Stomach (tissue), 9 donors: ENCODE data around the gene GADD45GIP1. TPM values are rescaled to one million over a fixed set of nuclear protein-coding genes. Genes with fewer than 3 reads are reported as not detected.

Experiments
- DNase-seq, 2 donors: peaks; one replicate each; pipeline versions ENCODE4 v3.0.0 to v3.0.0-alpha.2; 2013 to 2019
- H3K27ac ChIP-seq, 5 donors: fragments of 200-600 bp in 4 of 5; sonication (generic) in 4 of 5; one replicate each; pipeline ENCODE4 v1.5.1; 2013 to 2019; ENCODE audit warnings: mild to moderate bottlenecking in 1 of 5, moderate library complexity in 1 of 5
- H3K27me3 ChIP-seq, 3 donors: fragments of 200-600 bp; sonication (generic); one replicate each; pipeline ENCODE4 v1.5.1; 2017 to 2019; ENCODE audit warnings: mixed run types in 1 of 3
- H3K36me3 ChIP-seq, 4 donors: fragments of 200-600 bp; sonication (generic); 1 replicate in 3 of 4; 2 replicates in 1 of 4; pipeline ENCODE4 v1.5.1; 2016 to 2019
- H3K4me1 ChIP-seq, 4 donors: fragments of 200-600 bp; sonication (generic); one replicate each; pipeline ENCODE4 v1.5.1; 2016 to 2019
- H3K4me3 ChIP-seq, 4 donors: fragments of 200-600 bp; sonication (generic) in 3 of 4; one replicate each; pipeline ENCODE4 v1.5.1; 2016 to 2019; ENCODE audit warnings: mild to moderate bottlenecking in 1 of 4
- H3K9me3 ChIP-seq, 4 donors: fragments of 200-600 bp; sonication (generic); one replicate each; pipeline ENCODE4 v1.5.1; 2016 to 2019
- EP300 ChIP-seq: sonication (generic); formaldehyde crosslinking; IDR thresholded peaks from one replicate; pipeline ENCODE4 v1.6.1; 2017; ENCODE audit warnings: antibody characterized with exemption
- POLR2A ChIP-seq, 4 donors: fragments of 450-650 bp; IDR thresholded peaks; one replicate each; pipeline ENCODE4 v1.6.1; 2016; ENCODE audit warnings: antibody characterized with exemption in 4 of 4, control low read depth in 2 of 4, mild to moderate bottlenecking in 1 of 4, moderate library complexity in 1 of 4
- POLR2AphosphoS5 ChIP-seq, 3 donors: sonication (generic); formaldehyde crosslinking; IDR thresholded peaks; one replicate each; pipeline ENCODE4 v1.6.1; 2016; ENCODE audit warnings: antibody characterized with exemption in 3 of 3
- WGBS, 5 donors: extraction: QIAGEN DNeasy Blood & Tissue Kit in 3 of 5; methylation state at CpG; one replicate each; pipeline versions ENCODE4 v1.1.5 to v1.1.7; 2013 to 2018; 5-methylcytosine and 5-hydroxymethylcytosine counted together
- intact Hi-C: fragments of 100-400 bp; cut with DNase I; formaldehyde crosslinking; loops from one replicate; pipeline ENCODE4 v1.15.1; 2023; ENCODE audit warnings: low total_unique reads
- polyA plus RNA-seq, 3 donors: library from polyadenylated mRNA; stranded (reverse); fragments of 200-250 nt; gene quantifications; one replicate each; pipeline ENCODE4 v1.2.3, GENCODE V29; 2013
- total RNA-seq, 5 donors: library from RNA; depleted of rRNA; stranded (reverse); fragments of >200 nt; gene quantifications; one replicate each; pipeline versions ENCODE4 v1.1.0 to v1.2.3, GENCODE V29; 2014 to 2016
- TF ChIP-seq, protein P1 (sequence below), 7 experiments: fragments of 450-650 bp in 4 of 7; fragments of 200-600 bp in 3 of 7; sonication (generic) in 3 of 7; IDR thresholded peaks; one replicate each; pipeline ENCODE4 v1.5.1; 2016 to 2019; ENCODE audit warnings: antibody characterized with exemption in 7 of 7, control low read depth in 2 of 7, mild to moderate bottlenecking in 1 of 7
- donor health status: healthy with polysubstance abuse.
- donor health status: Bipolar disorder and iron deficiency.
- donor health status: healthy.

GADD45GIP1 gene
- total and polyA plus RNA-seq, 8 donors = 1.8 to 93.3 (median 51.1) TPM

DNA sequence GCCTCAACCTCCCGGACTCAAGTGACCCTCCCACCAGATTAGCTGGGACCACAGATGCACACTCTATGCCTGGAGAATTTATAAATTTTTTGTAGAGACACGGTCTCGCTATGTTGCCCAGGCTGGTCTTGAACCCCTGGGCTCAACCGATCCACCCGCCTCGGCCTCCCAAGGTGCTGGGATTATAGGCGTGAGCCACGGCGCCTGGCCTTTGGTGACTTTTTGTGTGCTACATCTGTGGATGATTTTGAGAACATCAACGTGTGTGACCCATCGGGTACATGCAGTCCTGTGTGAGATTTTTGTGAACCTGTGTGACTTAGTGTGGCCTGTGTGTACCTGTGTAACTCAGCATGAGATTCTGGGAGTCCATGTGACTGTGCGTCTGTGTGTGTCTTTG, 29.7 kb upstream of the GADD45GIP1 start:
- Histone ChIP-seq H3K4me1 (peaks cover 7 to 35% (median 28%) of the 10 kb centered on the region in 4 donors), H3K27me3 (no peaks in the 10 kb centered on the region), H3K4me3 (no peak overlapping the region), H3K36me3 (no peaks in the 10 kb centered on the region), H3K27ac (no peak overlapping the region), H3K9me3 (no peaks in the 10 kb centered on the region)
- intact Hi-C loops = loop anchor here (5.0 kb wide), 1 partner anchor 61 kb away; no protein-coding TSS in a partner anchor
- 94 to 99% (median 95%) methylated on average over 12 of the region's 12 CpGs for WGBS, 5 donors
- no peak for TF ChIP-seq POLR2A (IDR thresholded peaks at IDR 0.05)
- TF ChIP-seq EP300 = no peak
- no peak for TF ChIP-seq POLR2AphosphoS5 (IDR thresholded peaks at IDR 0.05)
- TF ChIP-seq, protein P1, sequence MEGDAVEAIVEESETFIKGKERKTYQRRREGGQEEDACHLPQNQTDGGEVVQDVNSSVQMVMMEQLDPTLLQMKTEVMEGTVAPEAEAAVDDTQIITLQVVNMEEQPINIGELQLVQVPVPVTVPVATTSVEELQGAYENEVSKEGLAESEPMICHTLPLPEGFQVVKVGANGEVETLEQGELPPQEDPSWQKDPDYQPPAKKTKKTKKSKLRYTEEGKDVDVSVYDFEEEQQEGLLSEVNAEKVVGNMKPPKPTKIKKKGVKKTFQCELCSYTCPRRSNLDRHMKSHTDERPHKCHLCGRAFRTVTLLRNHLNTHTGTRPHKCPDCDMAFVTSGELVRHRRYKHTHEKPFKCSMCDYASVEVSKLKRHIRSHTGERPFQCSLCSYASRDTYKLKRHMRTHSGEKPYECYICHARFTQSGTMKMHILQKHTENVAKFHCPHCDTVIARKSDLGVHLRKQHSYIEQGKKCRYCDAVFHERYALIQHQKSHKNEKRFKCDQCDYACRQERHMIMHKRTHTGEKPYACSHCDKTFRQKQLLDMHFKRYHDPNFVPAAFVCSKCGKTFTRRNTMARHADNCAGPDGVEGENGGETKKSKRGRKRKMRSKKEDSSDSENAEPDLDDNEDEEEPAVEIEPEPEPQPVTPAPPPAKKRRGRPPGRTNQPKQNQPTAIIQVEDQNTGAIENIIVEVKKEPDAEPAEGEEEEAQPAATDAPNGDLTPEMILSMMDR (IDR thresholded peaks at IDR 0.05) = no peak
- DNase-seq = no peak

- H3K27me3 ChIP-seq = no peaks in the 10 kb centered on the region
- no peak overlapping the region for H3K4me3 ChIP-seq
- peaks cover 7 to 35% (median 28%) of the 10 kb centered on the region in 4 donors for H3K4me1 ChIP-seq
- DNase-seq = peak; percentile 82 to 89
- H3K36me3 ChIP-seq = no peaks in the 10 kb centered on the region
- 13 to 45% (median 31%) methylated on average over 15 to 16 of the region's 16 CpGs for WGBS, 5 donors
- TF ChIP-seq EP300 = no peak
- no peak for TF ChIP-seq POLR2A (IDR thresholded peaks at IDR 0.05)
- TF ChIP-seq, protein P1 (IDR thresholded peaks at IDR 0.05) = no peak
- TF ChIP-seq POLR2AphosphoS5 (IDR thresholded peaks at IDR 0.05) = peak in 2 of 3 donors; percentile 60 to 77
- intact Hi-C loops = loop anchor here (5.0 kb wide), 1 partner anchor 62 kb away; no protein-coding TSS in a partner anchor
- H3K27ac ChIP-seq = peak overlapping the region; percentile 18 to 71 (median 59)
- H3K9me3 ChIP-seq = no peaks in the 10 kb centered on the region
Measured at GRCh38 chr19:12985049-12985776, 28.2 kb upstream of the GADD45GIP1 start.

DNA sequence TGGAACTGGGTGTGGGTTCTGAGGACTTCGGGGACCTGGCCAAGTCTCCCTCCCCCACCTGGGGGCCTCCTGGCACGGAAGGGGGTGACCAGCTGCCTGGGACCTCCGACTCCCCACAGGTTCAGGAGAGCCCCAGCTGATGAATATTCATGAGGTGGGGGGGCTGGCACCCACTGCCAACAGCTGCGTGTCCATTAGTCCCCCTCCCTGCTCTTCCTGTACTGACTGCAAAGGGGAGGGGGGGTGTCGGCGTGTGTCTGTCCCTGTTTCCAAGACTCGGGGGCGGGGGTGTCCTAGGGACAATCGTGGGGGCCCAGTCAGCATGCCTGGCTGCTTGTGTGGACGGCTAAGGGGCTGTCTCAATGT, 27.6 kb upstream of the GADD45GIP1 start:
- 21 to 29% (median 27%) methylated on average over 7 to 10 of the region's 10 CpGs for WGBS, 5 donors
- Histone ChIP-seq H3K36me3 (no peaks in the 10 kb centered on the region), H3K27me3 (no peaks in the 10 kb centered on the region), H3K4me1 (peaks cover 7 to 35% (median 28%) of the 10 kb centered on the region in 4 donors), H3K9me3 (no peaks in the 10 kb centered on the region), H3K4me3 (no peak overlapping the region), H3K27ac (peak overlapping the region; percentile 18 to 71 (median 59))
- TF ChIP-seq EP300 = no peak
- TF ChIP-seq POLR2AphosphoS5 (IDR thresholded peaks at IDR 0.05) = no peak
- TF ChIP-seq, protein P1 (IDR thresholded peaks at IDR 0.05) = no peak
- TF ChIP-seq POLR2A (IDR thresholded peaks at IDR 0.05) = no peak
- DNase-seq = peak in 1 of 2 donors; percentile 44
- intact Hi-C loops = loop anchor here (5.0 kb wide), 2 partner anchors 63 to 78 kb away; no protein-coding TSS in a partner anchor

DNA sequence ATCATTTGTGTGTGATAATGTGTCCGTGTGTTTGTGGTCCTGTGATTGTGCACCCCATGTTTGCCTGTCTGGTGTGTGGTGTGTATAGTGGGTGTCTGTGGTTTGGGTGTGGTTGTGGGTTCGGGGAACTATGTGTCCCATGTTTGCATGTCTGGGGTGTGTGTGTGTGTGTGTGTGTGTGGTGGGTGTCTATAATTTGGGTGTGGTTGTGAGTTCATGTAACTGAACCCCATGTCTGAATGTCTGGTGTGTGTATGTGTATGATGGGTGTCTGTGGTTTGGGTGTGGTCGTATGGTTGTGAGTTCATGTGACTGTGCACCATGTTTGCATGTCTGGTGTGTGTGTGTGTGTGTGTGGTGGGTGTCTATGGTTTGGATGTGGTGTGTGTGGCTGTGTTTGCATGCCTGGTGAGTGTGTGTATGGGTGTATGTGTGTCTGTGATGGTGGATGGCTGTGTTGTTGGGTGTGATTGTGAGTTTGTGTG, 27.2 kb upstream of the GADD45GIP1 start:
- TF ChIP-seq POLR2A (IDR thresholded peaks at IDR 0.05) = no peak
- no peak for TF ChIP-seq EP300
- TF ChIP-seq, protein P1 (IDR thresholded peaks at IDR 0.05) = no peak
- TF ChIP-seq POLR2AphosphoS5 (IDR thresholded peaks at IDR 0.05) = no peak
- H3K9me3 ChIP-seq = no peaks in the 10 kb centered on the region
- intact Hi-C loops = loop anchor here (5.0 kb wide), 1 partner anchor 78 kb away; no protein-coding TSS in a partner anchor
- WGBS, 5 donors = 53 to 72% (median 64%) methylated on average over 3 of the region's 3 CpGs
- peak overlapping the region in 3 of 5 donors; percentile 59 to 71 (median 63) for H3K27ac ChIP-seq
- H3K4me1 ChIP-seq = peaks cover 7 to 35% (median 28%) of the 10 kb centered on the region in 4 donors
- H3K27me3 ChIP-seq = no peaks in the 10 kb centered on the region
- DNase-seq = peak in 1 of 2 donors; percentile 50
- no peak overlapping the region for H3K4me3 ChIP-seq
- H3K36me3 ChIP-seq = no peaks in the 10 kb centered on the region
